Measurements from ENCODE around the gene PRRC2B.
"Not testable (repeated sequence)": the region's sequence is repeated elsewhere in the genome, so short reads cannot be mapped to it uniquely, and the experiment has no call there.

The PRRC2B gene

DNA sequence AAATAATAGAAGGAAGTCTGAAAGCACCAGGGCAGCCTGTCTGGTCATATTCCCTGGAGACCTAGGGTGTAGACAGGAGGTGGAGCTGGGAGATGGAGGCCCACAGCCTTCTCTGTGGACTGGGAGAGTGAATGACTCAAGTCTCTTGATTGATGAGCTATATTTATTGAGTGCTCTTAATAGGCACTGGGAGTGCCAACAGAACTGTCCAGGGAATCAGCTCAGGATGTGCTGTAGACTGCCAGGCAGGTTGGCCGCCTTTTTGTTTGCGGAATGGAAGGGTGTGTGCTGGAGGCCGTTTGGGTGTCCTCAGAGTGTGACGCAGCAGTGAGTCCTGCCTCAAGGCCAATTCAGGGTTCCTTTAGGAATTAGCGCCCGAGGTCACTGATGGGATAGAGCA, 75.5 kb downstream of the PRRC2B start:
- POLR2A ChIA-PET (ENCODE audit: low non-redundant PET) = no interaction called here
- CTCF ChIA-PET = interaction anchor here (0.6 to 1.2 kb wide), 2 partner anchors 22 to 119 kb away, joined by 3 to 5 read pairs; no protein-coding TSS in a partner anchor
- TF ChIP-seq, protein P1, sequence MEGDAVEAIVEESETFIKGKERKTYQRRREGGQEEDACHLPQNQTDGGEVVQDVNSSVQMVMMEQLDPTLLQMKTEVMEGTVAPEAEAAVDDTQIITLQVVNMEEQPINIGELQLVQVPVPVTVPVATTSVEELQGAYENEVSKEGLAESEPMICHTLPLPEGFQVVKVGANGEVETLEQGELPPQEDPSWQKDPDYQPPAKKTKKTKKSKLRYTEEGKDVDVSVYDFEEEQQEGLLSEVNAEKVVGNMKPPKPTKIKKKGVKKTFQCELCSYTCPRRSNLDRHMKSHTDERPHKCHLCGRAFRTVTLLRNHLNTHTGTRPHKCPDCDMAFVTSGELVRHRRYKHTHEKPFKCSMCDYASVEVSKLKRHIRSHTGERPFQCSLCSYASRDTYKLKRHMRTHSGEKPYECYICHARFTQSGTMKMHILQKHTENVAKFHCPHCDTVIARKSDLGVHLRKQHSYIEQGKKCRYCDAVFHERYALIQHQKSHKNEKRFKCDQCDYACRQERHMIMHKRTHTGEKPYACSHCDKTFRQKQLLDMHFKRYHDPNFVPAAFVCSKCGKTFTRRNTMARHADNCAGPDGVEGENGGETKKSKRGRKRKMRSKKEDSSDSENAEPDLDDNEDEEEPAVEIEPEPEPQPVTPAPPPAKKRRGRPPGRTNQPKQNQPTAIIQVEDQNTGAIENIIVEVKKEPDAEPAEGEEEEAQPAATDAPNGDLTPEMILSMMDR (conservative IDR thresholded peaks at IDR 0.05; ENCODE audit: low read depth) = no peak
- H3K27ac ChIP-seq = 0 out of 2 replicates have a peak overlapping the region, but pooled peaks have one; percentile 2
- no peak for DNase-seq (ENCODE audit: low spot score)

GRCh38 chr9:131469951-131470350, 76.1 kb downstream of the PRRC2B start:
- 0 out of 2 replicates have a peak overlapping the region, but pooled peaks have one; percentile 2 for H3K27ac ChIP-seq
- POLR2A ChIA-PET (ENCODE audit: low non-redundant PET) = no interaction called here
- no peak for DNase-seq (ENCODE audit: low spot score)
- CTCF ChIA-PET = interaction anchor here (0.6 to 0.8 kb wide), 2 partner anchors 11 to 66 kb away, joined by 3 to 4 read pairs; no protein-coding TSS in a partner anchor
- TF ChIP-seq, protein P1 (conservative IDR thresholded peaks at IDR 0.05; ENCODE audit: low read depth) = no peak

DNA sequence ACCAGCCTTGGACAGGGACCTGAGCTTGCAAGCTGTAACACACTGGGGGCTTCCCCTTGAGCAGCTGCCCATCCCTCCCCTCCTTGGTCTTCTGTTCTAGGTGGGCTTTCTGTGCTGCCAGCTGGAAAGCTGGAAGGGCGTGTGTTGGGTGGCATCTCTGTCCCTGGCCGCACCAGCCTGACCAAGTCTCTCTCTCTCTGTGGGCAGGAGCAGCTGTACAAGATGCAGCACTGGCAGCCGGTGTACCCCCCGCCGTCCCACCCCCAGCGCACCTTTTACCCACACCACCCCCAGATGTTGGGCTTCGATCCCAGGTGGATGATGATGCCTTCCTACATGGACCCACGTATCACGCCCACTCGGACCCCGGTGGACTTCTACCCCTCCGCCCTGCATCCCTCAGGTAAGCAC, 76.7 kb downstream of the PRRC2B start:
- ChIA-PET POLR2A (ENCODE audit: low non-redundant PET) (no interaction called here), CTCF (interaction anchor here (0.8 kb wide), 1 partner anchor 10 kb away, joined by 4 read pairs; no protein-coding TSS in a partner anchor)
- 0 out of 2 replicates have a peak overlapping the region, but pooled peaks have one; percentile 2 for H3K27ac ChIP-seq
- no peak for DNase-seq (ENCODE audit: low spot score)
- TF ChIP-seq, protein P1 (conservative IDR thresholded peaks at IDR 0.05; ENCODE audit: low read depth) = no peak

DNA sequence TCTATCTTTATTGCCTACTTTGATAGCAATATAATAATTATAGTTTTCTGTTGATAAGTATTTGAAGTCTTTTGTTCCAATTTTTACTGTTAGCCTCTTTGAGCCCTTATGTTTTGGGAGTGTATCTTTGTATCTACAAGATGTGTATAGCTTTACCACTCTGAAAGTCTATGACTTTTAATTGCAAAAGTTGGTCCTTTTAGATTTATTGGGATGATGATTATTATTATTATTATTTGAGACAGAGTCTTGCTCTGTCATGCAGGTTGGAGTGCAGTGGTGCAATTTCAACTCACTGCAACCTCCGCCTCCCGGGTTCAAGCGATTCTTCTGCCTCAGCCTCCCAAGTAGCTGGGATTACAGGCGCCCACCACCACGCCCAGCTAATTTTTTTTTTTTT, 78.2 kb downstream of the PRRC2B start:
- not testable (repeated sequence) for DNase-seq (ENCODE audit: low spot score); H3K27ac ChIP-seq
- ChIA-PET CTCF (interaction anchor here (0.7 kb wide), 1 partner anchor 122 kb away, joined by 4 read pairs; no protein-coding TSS in a partner anchor), POLR2A (ENCODE audit: low non-redundant PET) (interaction anchor here (0.7 kb wide), 1 partner anchor 16 kb away, joined by 3 read pairs; no protein-coding TSS in a partner anchor)

DNA sequence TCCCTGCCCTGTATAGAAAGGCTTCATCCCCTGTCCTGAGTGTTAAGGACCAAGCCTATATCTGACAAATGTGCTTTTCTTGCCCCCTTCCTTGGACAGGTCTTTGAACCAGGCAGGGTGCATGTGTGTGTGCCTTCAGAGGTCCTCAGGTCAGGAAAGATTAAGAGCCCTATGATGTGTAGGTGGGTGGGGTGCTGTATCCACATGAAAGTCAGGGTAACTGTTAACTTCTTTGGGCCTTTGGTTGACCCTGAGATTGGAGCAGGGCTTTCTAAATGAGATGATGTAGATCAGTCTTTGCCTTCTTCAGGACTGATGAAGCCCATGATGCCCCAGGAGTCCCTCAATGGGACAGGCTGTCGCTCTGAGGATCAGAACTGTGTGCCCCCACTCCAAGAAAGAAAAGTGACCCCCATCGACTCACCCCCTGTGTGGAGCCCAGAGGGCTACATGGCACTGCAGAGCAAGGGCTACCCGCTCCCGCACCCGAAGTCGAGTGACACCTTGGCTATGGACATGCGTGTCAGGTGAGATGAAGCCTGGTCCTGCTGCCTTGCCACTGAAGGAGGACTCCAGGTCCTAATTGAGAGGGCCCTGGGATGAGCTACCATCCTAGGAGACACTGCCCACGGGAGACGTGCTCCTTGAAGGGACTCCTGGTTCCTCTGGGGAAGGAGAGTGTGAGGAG, 79.5 kb downstream of the PRRC2B start:
- ChIA-PET CTCF (no interaction called here), POLR2A (ENCODE audit: low non-redundant PET) (no interaction called here)
- peak overlapping the region; percentile 1; the same call in 1 of the 2 replicates for H3K27ac ChIP-seq
- TF ChIP-seq, protein P1 (conservative IDR thresholded peaks at IDR 0.05; ENCODE audit: low read depth) = no peak
- no peak for DNase-seq (ENCODE audit: low spot score)

GRCh38 chr9:131473891-131474290, 80.0 kb downstream of the PRRC2B start:
- peak overlapping the region; percentile 1; the same call in 1 of the 2 replicates for H3K27ac ChIP-seq
- ChIA-PET POLR2A (ENCODE audit: low non-redundant PET) (no interaction called here), CTCF (interaction anchor here (0.6 kb wide), 1 partner anchor 75 kb away, joined by 5 read pairs; no protein-coding TSS in a partner anchor)
- DNase-seq (ENCODE audit: low spot score) = no peak
- TF ChIP-seq, protein P1 (conservative IDR thresholded peaks at IDR 0.05; ENCODE audit: low read depth) = no peak

DNA sequence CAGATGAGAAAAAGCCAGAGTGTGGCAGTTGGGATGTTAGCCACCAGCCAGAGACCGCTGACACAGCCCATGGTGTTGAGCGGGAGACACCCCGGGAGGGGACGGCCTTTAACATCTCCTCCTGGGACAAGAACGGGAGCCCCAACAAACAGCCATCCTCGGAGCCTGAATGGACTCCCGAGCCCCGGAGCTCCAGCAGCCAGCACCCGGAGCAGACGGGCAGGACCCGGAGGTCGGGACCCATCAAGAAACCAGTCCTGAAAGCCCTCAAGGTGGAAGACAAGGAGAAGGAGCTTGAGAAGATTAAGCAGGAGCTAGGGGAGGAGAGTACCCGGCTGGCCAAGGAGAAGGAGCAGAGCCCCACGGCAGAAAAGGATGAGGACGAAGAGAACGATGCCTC, 80.8 kb downstream of the PRRC2B start:
- POLR2A ChIA-PET (ENCODE audit: low non-redundant PET) = interaction anchor here (0.5 kb wide), 1 partner anchor 553 kb away, joined by 4 read pairs; no protein-coding TSS in a partner anchor
- H3K27ac ChIP-seq = no peak overlapping the region
- DNase-seq (ENCODE audit: low spot score) = no peak
- TF ChIP-seq, protein P1 (conservative IDR thresholded peaks at IDR 0.05; ENCODE audit: low read depth) = no peak
- CTCF ChIA-PET = interaction anchor here (0.6 kb wide), 1 partner anchor 76 kb away, joined by 5 read pairs; no protein-coding TSS in a partner anchor
